ENCODE data around the gene MXD1. TPM values are rescaled to one million over a fixed set of nuclear protein-coding genes. Genes with fewer than 3 reads are reported as not detected.

Gene MXD1
- total RNA-seq, 6 experiments from 2014 or later, result 3.5 to 13.1 (median 4.3) TPM

DNA sequence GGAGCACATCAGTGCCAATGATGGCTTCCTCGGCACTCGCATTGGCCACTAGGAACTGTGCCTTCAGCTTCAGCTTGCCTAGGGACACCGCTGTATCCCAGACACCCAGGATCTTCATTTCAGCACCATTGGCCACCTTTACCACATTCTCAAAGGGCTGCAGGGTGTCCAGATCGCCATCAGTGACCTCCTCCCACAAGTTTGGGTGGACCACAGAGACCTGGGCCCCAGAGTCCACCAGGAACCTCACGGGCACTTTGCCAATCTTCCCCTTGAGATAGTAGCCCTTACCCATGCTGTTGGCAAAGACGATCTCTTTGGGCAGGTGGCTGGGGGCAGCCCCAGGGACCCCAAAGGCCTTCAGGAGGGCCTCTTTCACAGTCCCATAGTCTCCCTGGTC is 45.9 kb downstream of the MXD1 start:
- Histone ChIP-seq H3K36me3 (no peaks in the 10 kb centered on the region), H3K4me3 (no peak overlapping the region), H3K4me1 (no peaks in the 10 kb centered on the region), H3K9me3 (no peaks in the 10 kb centered on the region), H3K27me3 (no peaks in the 10 kb centered on the region), H3K27ac (no peak overlapping the region)
- ATAC-seq (no peak), DNase-seq (peak in 1 of 3 donors; percentile 45)
- intact Hi-C loops (cut with DNase I), result no loop called here
- no peak for TF ChIP-seq POLR2A (IDR thresholded peaks at IDR 0.05)
- TF ChIP-seq, protein P1, sequence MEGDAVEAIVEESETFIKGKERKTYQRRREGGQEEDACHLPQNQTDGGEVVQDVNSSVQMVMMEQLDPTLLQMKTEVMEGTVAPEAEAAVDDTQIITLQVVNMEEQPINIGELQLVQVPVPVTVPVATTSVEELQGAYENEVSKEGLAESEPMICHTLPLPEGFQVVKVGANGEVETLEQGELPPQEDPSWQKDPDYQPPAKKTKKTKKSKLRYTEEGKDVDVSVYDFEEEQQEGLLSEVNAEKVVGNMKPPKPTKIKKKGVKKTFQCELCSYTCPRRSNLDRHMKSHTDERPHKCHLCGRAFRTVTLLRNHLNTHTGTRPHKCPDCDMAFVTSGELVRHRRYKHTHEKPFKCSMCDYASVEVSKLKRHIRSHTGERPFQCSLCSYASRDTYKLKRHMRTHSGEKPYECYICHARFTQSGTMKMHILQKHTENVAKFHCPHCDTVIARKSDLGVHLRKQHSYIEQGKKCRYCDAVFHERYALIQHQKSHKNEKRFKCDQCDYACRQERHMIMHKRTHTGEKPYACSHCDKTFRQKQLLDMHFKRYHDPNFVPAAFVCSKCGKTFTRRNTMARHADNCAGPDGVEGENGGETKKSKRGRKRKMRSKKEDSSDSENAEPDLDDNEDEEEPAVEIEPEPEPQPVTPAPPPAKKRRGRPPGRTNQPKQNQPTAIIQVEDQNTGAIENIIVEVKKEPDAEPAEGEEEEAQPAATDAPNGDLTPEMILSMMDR (IDR thresholded peaks at IDR 0.05), result no peak
- 89% methylated on average over 2 of the region's 6 CpGs for WGBS (ENCODE audit: insufficient coverage, low coverage, low lambda C conversion rate, missing lambda C conversion rate)

GRCh38 chr2:69961496-69961895 is 46.6 kb downstream of the MXD1 start, which contains the start of gene ASPRV1:
ASPRV1 (minus strand) TSS chr2:69961631; CDS start chr2:69961436, 195 bp downstream.
- ATAC-seq, result no peak

DNA sequence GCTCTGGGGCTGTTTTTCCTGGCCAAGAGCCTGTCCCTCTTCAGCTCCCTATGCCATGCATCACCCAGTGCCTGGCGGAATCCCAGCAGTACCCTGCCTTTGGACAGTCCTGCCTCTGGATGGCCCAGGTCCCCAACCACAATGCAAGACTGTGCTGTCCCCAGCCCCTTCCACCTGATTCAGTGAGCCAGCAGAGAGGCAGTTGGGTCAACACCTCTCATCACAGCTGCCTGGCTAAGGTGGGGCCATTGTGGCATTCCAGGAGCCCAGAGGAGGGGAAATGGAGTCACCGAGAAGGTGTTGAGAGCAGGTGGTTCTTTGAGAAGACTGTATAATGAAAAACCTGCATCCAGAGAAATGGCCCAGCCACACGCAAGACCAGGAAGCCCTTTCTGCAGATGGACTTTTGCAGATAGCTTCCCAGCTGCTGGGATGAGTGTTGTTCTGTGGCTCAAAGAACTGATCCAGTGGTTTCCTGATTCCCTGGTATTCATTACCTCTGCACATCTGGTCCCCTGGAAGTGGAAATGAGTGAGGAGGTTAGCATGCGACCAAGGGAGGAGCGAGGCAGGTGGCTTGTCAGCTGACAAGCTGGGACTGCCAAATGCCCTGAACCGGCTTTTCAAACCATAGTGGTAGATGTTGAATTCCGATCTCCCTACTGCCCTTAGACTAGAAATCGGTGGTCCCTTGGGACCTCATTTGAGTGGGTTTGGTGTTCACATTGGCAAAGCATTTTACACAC is 48.2 kb downstream of the MXD1 start:
- intact Hi-C loops (cut with DNase I), result no loop called here
- H3K27me3 ChIP-seq, result no peaks in the 10 kb centered on the region
- no peaks in the 10 kb centered on the region for H3K9me3 ChIP-seq
- H3K27ac ChIP-seq, result no peak overlapping the region
- DNase-seq (peak in 1 of 3 donors; percentile 27), ATAC-seq (no peak)
- TF ChIP-seq, protein P1 (IDR thresholded peaks at IDR 0.05), result no peak
- TF ChIP-seq POLR2A (IDR thresholded peaks at IDR 0.05), result no peak
- no peaks in the 10 kb centered on the region for H3K36me3 ChIP-seq
- no peaks in the 10 kb centered on the region for H3K4me1 ChIP-seq
- no peak overlapping the region for H3K4me3 ChIP-seq
- 95% methylated on average over 4 of the region's 8 CpGs for WGBS (ENCODE audit: insufficient coverage, low coverage, low lambda C conversion rate, missing lambda C conversion rate)

More at GRCh38 chr2:69961496-69961895, 46.6 kb downstream of the MXD1 start, which contains the start of gene ASPRV1:
- peak in 1 of 3 donors; percentile 49 for DNase-seq
- intact Hi-C loops (cut with DNase I), result no loop called here
- WGBS (ENCODE audit: insufficient coverage, low coverage, low lambda C conversion rate, missing lambda C conversion rate), result 90% methylated on average over 2 of the region's 14 CpGs
- Histone ChIP-seq H3K9me3 (no peaks in the 10 kb centered on the region), H3K36me3 (no peaks in the 10 kb centered on the region), H3K27me3 (no peaks in the 10 kb centered on the region), H3K4me3 (no peak within 1 kb of the TSS), H3K4me1 (no peaks in the 10 kb centered on the region), H3K27ac (no peak within 1 kb of the TSS)
- TF ChIP-seq, protein P1 (IDR thresholded peaks at IDR 0.05), result no peak
- no peak for TF ChIP-seq POLR2A (IDR thresholded peaks at IDR 0.05)

DNA sequence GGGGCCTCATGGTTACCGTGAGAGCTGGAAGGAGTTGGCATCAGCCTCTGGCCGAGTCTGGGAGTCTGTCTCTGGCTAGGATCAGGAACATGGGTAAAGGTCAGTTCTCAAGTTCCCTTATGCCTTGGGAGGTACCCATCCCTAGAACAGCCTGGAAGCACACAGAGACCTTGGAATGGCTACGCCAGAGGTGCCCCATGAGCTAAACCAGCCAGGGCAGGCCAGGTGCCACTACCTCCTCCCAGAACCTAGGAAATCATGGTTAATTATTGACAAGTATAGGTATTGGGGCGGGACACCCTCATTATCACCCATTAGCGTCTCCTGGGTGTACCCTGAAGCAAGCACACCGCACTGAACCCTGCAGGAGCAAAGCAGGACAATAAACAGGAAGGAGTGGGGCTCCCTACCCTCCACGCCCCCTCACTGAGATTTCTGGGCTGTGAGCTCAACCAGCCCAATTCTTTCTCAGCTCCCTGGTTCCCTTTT is 49.5 kb downstream of the MXD1 start:
- intact Hi-C loops (cut with DNase I), result no loop called here
- 100% methylated on average over 1 of the region's 7 CpGs for WGBS (ENCODE audit: insufficient coverage, low coverage, low lambda C conversion rate, missing lambda C conversion rate)
- ATAC-seq, result peak in 2 of 4 donors; percentile 41 to 52
- peak in 1 of 3 donors; percentile 42 for DNase-seq
- Histone ChIP-seq H3K27me3 (no peaks in the 10 kb centered on the region), H3K4me3 (no peak overlapping the region), H3K27ac (no peak overlapping the region), H3K4me1 (no peaks in the 10 kb centered on the region), H3K9me3 (no peaks in the 10 kb centered on the region), H3K36me3 (no peaks in the 10 kb centered on the region)
- TF ChIP-seq, protein P1 (IDR thresholded peaks at IDR 0.05), result no peak
- no peak for TF ChIP-seq POLR2A (IDR thresholded peaks at IDR 0.05)
